H9 (cell line): ENCODE measurements around the gene IGF1R. TPM values are rescaled to one million over a fixed set of nuclear protein-coding genes. Genes with fewer than 3 reads are reported as not detected.

Source experiments
- DNase-seq: peaks from one replicate; pipeline ENCODE4 v3.0.0-alpha.2; 2017
- H2AFZ ChIP-seq: one replicate; pipeline ENCODE4 v1.6.1; 2013; ENCODE audit warnings: mild to moderate bottlenecking, low read length, control low read depth, moderate library complexity
- H2AK5ac ChIP-seq: 2 replicates; pipeline ENCODE4 v1.6.1; 2013; ENCODE audit warnings: low read length, control low read depth, mixed read lengths; ENCODE audit not compliant: insufficient read length
- H2BK120ac ChIP-seq: one replicate; pipeline ENCODE4 v1.6.1; 2013; ENCODE audit warnings: low read depth, mild to moderate bottlenecking, low read length, control low read depth, inconsistent platforms; ENCODE audit not compliant: poor library complexity, severe bottlenecking
- H2BK12ac ChIP-seq: 2 replicates; pipeline ENCODE4 v1.6.1; 2013; ENCODE audit warnings: low read length, control low read depth, mixed read lengths, low read depth; ENCODE audit not compliant: insufficient read length
- H2BK15ac ChIP-seq: 2 replicates; pipeline ENCODE4 v1.6.1; 2013; ENCODE audit warnings: low read depth, low read length, control low read depth
- H2BK20ac ChIP-seq: one replicate; pipeline ENCODE4 v1.6.1; 2013; ENCODE audit warnings: low read depth, mild to moderate bottlenecking, low read length, control low read depth, inconsistent platforms; ENCODE audit not compliant: poor library complexity, severe bottlenecking
- H2BK5ac ChIP-seq: 2 replicates; pipeline ENCODE4 v1.6.1; 2013; ENCODE audit warnings: low read length, control low read depth, mixed read lengths; ENCODE audit not compliant: insufficient read length
- H3K14ac ChIP-seq: 2 replicates; pipeline ENCODE4 v1.6.1; 2013; ENCODE audit warnings: low read length, control low read depth; ENCODE audit not compliant: insufficient read depth
- H3K18ac ChIP-seq: 2 replicates; pipeline ENCODE4 v1.6.1; 2013; ENCODE audit warnings: low read depth, mild to moderate bottlenecking, mixed read lengths, low read length, control low read depth; ENCODE audit not compliant: insufficient read length
- H3K23ac ChIP-seq: 2 replicates; pipeline ENCODE4 v1.6.1; 2013; ENCODE audit warnings: low read length, control low read depth, mixed read lengths, low read depth; ENCODE audit not compliant: insufficient read length
- H3K23me2 ChIP-seq: 2 replicates; pipeline ENCODE4 v1.6.1; 2013; ENCODE audit warnings: low read depth, mild to moderate bottlenecking, mixed read lengths, low read length, control low read depth; ENCODE audit not compliant: insufficient read length, poor library complexity, severe bottlenecking
- H3K27ac ChIP-seq: 2 replicates; pipeline ENCODE4 v1.5.1; 2013; ENCODE audit warnings: low read length, control low read depth, mixed read lengths, low read depth; ENCODE audit not compliant: insufficient read length
- H3K27me3 ChIP-seq: 2 replicates; pipeline ENCODE4 v1.6.1; 2013; ENCODE audit warnings: low read length, control low read depth, inconsistent platforms; ENCODE audit not compliant: insufficient read depth
- H3K4ac ChIP-seq: 2 replicates; pipeline ENCODE4 v1.6.1; 2013; ENCODE audit warnings: low read depth, mild to moderate bottlenecking, control low read depth, inconsistent platforms, low read length, moderate library complexity
- H3K4me1 ChIP-seq: 2 replicates; pipeline ENCODE4 v1.6.1; 2013; ENCODE audit warnings: low read length, control low read depth, inconsistent platforms; ENCODE audit not compliant: insufficient read depth
- H3K4me2 ChIP-seq: 2 replicates; pipeline ENCODE4 v1.6.1; 2013; ENCODE audit warnings: low read length, control low read depth, mixed read lengths; ENCODE audit not compliant: insufficient read length, insufficient read depth
- H3K56ac ChIP-seq: 2 replicates; pipeline ENCODE4 v1.6.1; 2013; ENCODE audit warnings: low read depth, mild to moderate bottlenecking, mixed read lengths, low read length, control low read depth; ENCODE audit not compliant: insufficient read length
- H3K79me1 ChIP-seq: 2 replicates; pipeline ENCODE4 v1.6.1; 2013; ENCODE audit warnings: low read depth, mild to moderate bottlenecking, moderate library complexity, low read length, control low read depth, inconsistent platforms; ENCODE audit not compliant: insufficient read depth, poor library complexity, severe bottlenecking
- H3K79me2 ChIP-seq: 2 replicates; pipeline ENCODE4 v1.6.1; 2013; ENCODE audit warnings: low read length, control low read depth, inconsistent platforms; ENCODE audit not compliant: insufficient read depth
- H3K9ac ChIP-seq: 2 replicates; pipeline ENCODE4 v1.6.1; 2013; ENCODE audit warnings: low read length, control low read depth, mixed read lengths; ENCODE audit not compliant: insufficient read length; ENCODE audit errors: extremely low read depth
- H3K9me3 ChIP-seq: one replicate; pipeline ENCODE4 v1.6.1; 2013; ENCODE audit warnings: low read depth, low read length, inconsistent platforms; ENCODE audit not compliant: control insufficient read depth
- H3T11ph ChIP-seq: one replicate; pipeline ENCODE4 v1.6.1; 2013; ENCODE audit warnings: mild to moderate bottlenecking, low read length, control low read depth, inconsistent platforms
- H4K20me1 ChIP-seq: one replicate; pipeline ENCODE4 v1.6.1; 2013; ENCODE audit not compliant: control insufficient read depth, insufficient read length, insufficient read depth
- H4K5ac ChIP-seq: 2 replicates; pipeline ENCODE4 v1.6.1; 2013; ENCODE audit warnings: low read depth, mild to moderate bottlenecking, mixed read lengths, low read length, control low read depth; ENCODE audit not compliant: insufficient read length
- H4K8ac ChIP-seq: replicated peaks from 2 replicates; pipeline ENCODE4 v1.6.1; 2013; ENCODE audit warnings: low read length, control low read depth, mixed read lengths, low read depth; ENCODE audit not compliant: insufficient read length
- H4K91ac ChIP-seq: 2 replicates; pipeline ENCODE4 v1.6.1; 2013; ENCODE audit warnings: low read depth, mild to moderate bottlenecking, moderate library complexity, mixed read lengths, low read length, control low read depth; ENCODE audit not compliant: insufficient read length
- H3K27ac Mint-ChIP-seq, 3 experiments: 2 replicates in 2 of 3; 3 replicates in 1 of 3; pipeline ENCODE4 v1.8.0; 2020 to 2021; ENCODE audit warnings: mixed read lengths in 3 of 3, mild to moderate bottlenecking in 1 of 3, moderate library complexity in 1 of 3
- H3K27me3 Mint-ChIP-seq: 2 replicates; pipeline ENCODE4 v1.8.0; 2021; ENCODE audit warnings: low read depth, mild to moderate bottlenecking, moderate library complexity, mixed read lengths
- H3K36me3 Mint-ChIP-seq, 3 experiments: 2 replicates in 2 of 3; 3 replicates in 1 of 3; pipeline ENCODE4 v1.8.0; 2020 to 2021; ENCODE audit warnings: low read depth in 3 of 3, mixed read lengths in 3 of 3; ENCODE audit not compliant: insufficient read depth in 1 of 3
- H3K4me1 Mint-ChIP-seq, 2 experiments: 2 replicates each; pipeline ENCODE4 v1.8.0; 2020; ENCODE audit warnings: mixed read lengths in 2 of 2
- H3K4me3 Mint-ChIP-seq, 2 experiments: 2 replicates in 1 of 2; 3 replicates in 1 of 2; pipeline ENCODE4 v1.8.0; 2020 to 2021; ENCODE audit warnings: mild to moderate bottlenecking in 2 of 2, mixed read lengths in 2 of 2, moderate library complexity in 1 of 2
- H3K9me3 Mint-ChIP-seq, 2 experiments: 2 replicates in 1 of 2; 3 replicates in 1 of 2; pipeline ENCODE4 v1.8.0; 2020; ENCODE audit warnings: mild to moderate bottlenecking in 2 of 2, mixed read lengths in 2 of 2, moderate library complexity in 1 of 2
- CTCF ChIP-seq: fragments of 200-600 bp; sonication (generic); conservative IDR thresholded peaks from 3 replicates; pipeline ENCODE4 v1.8.0; 2021; ENCODE audit warnings: antibody characterized with exemption, mild to moderate bottlenecking
- WGBS: extraction: QIAGEN DNeasy Blood & Tissue Kit; methylation state at CpG from one replicate; pipeline ENCODE4 v1.1.7; 2013; ENCODE audit warnings: missing lambda C conversion rate, low lambda C conversion rate, mixed read lengths; ENCODE audit not compliant: insufficient read length; ENCODE audit errors: extremely low coverage; 5-methylcytosine and 5-hydroxymethylcytosine counted together
- total RNA-seq: library from RNA; stranded (reverse); gene quantifications from 2 replicates; pipeline ENCODE4 v1.2.1, GENCODE V29; 2021

IGF1R gene
- total RNA-seq, 1 experiment from 2014 or later: 70.0 TPM

GRCh38 chr15:98951004-98951403, 302.7 kb downstream of the IGF1R start:
- Histone ChIP-seq H3K18ac (no peak overlapping the region), H3K14ac (no peak overlapping the region), H3K9ac (no peak overlapping the region), H2BK12ac (no peak overlapping the region), H3T11ph (no peak overlapping the region), H3K79me1 (no peaks in the 10 kb centered on the region), H3K4me2 (no peak overlapping the region), H4K8ac (no peak overlapping the region), H2BK120ac (no peak overlapping the region), H3K4me1 (no peaks in the 10 kb centered on the region), H2AFZ (no peak overlapping the region), H2BK15ac (no peak overlapping the region), H3K27me3 (no peaks in the 10 kb centered on the region), H3K23ac (no peak overlapping the region), H3K4ac (no peak overlapping the region), H3K23me2 (no peaks in the 10 kb centered on the region), H4K91ac (no peak overlapping the region), H2BK5ac (no peak overlapping the region), H3K56ac (no peak overlapping the region), H3K79me2 (no peaks in the 10 kb centered on the region), H3K27ac (no peak overlapping the region), H3K9me3 (no peaks in the 10 kb centered on the region), H4K5ac (no peak overlapping the region), H2AK5ac (no peak overlapping the region), H2BK20ac (no peak overlapping the region), H4K20me1 (no peaks in the 10 kb centered on the region)
- Mint-ChIP-seq H3K9me3 (no peaks in the 10 kb centered on the region), H3K4me1 (no peaks in the 10 kb centered on the region), H3K36me3 (peaks cover 17 to 63% (median 56%) of the 10 kb centered on the region in 3 experiments; a peak in 6 of 7 replicates), H3K4me3 (no peak overlapping the region), H3K27ac (no peak overlapping the region; a peak in 1 of 7 replicates), H3K27me3 (no peaks in the 10 kb centered on the region)
- WGBS: no CpG with 5 or more reads among the region's 7 CpGs
- TF ChIP-seq CTCF: no peak
- DNase-seq: no peak
